Astrocyte (in vitro differentiated cells and primary cell): ENCODE measurements around the gene SENP1. TPM values are rescaled to one million over a fixed set of nuclear protein-coding genes. Genes with fewer than 3 reads are reported as not detected.

Experiments used
- DNase-seq: peaks from one replicate; pipeline ENCODE4 v3.0.0-alpha.2; 2010; ENCODE audit warnings: low read depth
- FAIRE-seq: peaks from 2 replicates; lab custom pipeline; 2011; peaks lifted over from hg19 to GRCh38; lab: Jason Lieb, UNC
- H2AFZ ChIP-seq: 2 replicates; pipeline ENCODE4 v1.6.0; 2012; ENCODE audit warnings: low read depth, low read length, inconsistent platforms
- H3K27ac ChIP-seq: 2 replicates; pipeline ENCODE4 v1.5.1; 2011; ENCODE audit warnings: low read depth, low read length, inconsistent platforms
- H3K27me3 ChIP-seq: 2 replicates; pipeline ENCODE4 v1.6.0; 2011; ENCODE audit warnings: low read length, inconsistent platforms; ENCODE audit not compliant: insufficient read depth
- H3K36me3 ChIP-seq: 2 replicates; pipeline ENCODE4 v1.5.1; 2011; ENCODE audit warnings: low read length, inconsistent platforms; ENCODE audit not compliant: insufficient read depth
- H3K4me1 ChIP-seq: 2 replicates; pipeline ENCODE4 v1.5.1; 2011; ENCODE audit warnings: low read length, inconsistent platforms; ENCODE audit not compliant: insufficient read depth
- H3K4me2 ChIP-seq: 2 replicates; pipeline ENCODE4 v1.6.0; 2012; ENCODE audit warnings: low read length, inconsistent platforms
- H3K4me3 ChIP-seq: 2 replicates; pipeline ENCODE4 v1.5.1; 2011; ENCODE audit warnings: low read depth, mild to moderate bottlenecking, low read length, inconsistent platforms; ENCODE audit not compliant: insufficient read depth
- H3K79me2 ChIP-seq: 2 replicates; pipeline ENCODE4 v1.6.0; 2012; ENCODE audit warnings: mild to moderate bottlenecking, low read length, inconsistent platforms; ENCODE audit not compliant: insufficient read depth
- H3K9ac ChIP-seq: 2 replicates; pipeline ENCODE4 v1.6.0; 2012; ENCODE audit warnings: mild to moderate bottlenecking, low read length, inconsistent platforms
- H3K9me3 ChIP-seq: 2 replicates; pipeline ENCODE4 v1.5.1; 2012; ENCODE audit warnings: low read depth, mild to moderate bottlenecking, low read length, inconsistent platforms; ENCODE audit not compliant: insufficient read depth
- H4K20me1 ChIP-seq: 2 replicates; pipeline ENCODE4 v1.6.0; 2012; ENCODE audit warnings: low read length, inconsistent platforms; ENCODE audit not compliant: insufficient read depth
- H3K27ac Mint-ChIP-seq: one replicate; pipeline ENCODE4 v1.8.0; 2021; ENCODE audit warnings: mild to moderate bottlenecking, mixed read lengths; ENCODE audit not compliant: unreplicated experiment
- H3K27me3 Mint-ChIP-seq: one replicate; pipeline ENCODE4 v1.8.0; 2021; ENCODE audit warnings: low read depth, mixed read lengths; ENCODE audit not compliant: unreplicated experiment
- H3K36me3 Mint-ChIP-seq: one replicate; pipeline ENCODE4 v1.8.0; 2021; ENCODE audit warnings: low read depth, mixed read lengths; ENCODE audit not compliant: unreplicated experiment
- H3K4me1 Mint-ChIP-seq: one replicate; pipeline ENCODE4 v1.8.0; 2021; ENCODE audit warnings: low read depth, mixed read lengths; ENCODE audit not compliant: unreplicated experiment
- H3K4me3 Mint-ChIP-seq: one replicate; pipeline ENCODE4 v1.8.0; 2021; ENCODE audit warnings: mild to moderate bottlenecking, moderate library complexity, mixed read lengths; ENCODE audit not compliant: unreplicated experiment
- H3K9me3 Mint-ChIP-seq: one replicate; pipeline ENCODE4 v1.8.0; 2021; ENCODE audit warnings: mild to moderate bottlenecking, mixed read lengths; ENCODE audit not compliant: unreplicated experiment
- CTCF ChIP-seq: IDR thresholded peaks from 2 replicates; pipeline ENCODE4 v1.5.1; 2011; ENCODE audit warnings: low read depth, mild to moderate bottlenecking, inconsistent platforms, low read length, moderate library complexity; ENCODE audit not compliant: insufficient read depth
- EZH2 ChIP-seq: IDR thresholded peaks from 2 replicates; pipeline ENCODE4 v1.6.1; 2012; ENCODE audit warnings: mild to moderate bottlenecking, low read length, inconsistent platforms; ENCODE audit not compliant: insufficient read depth
- total RNA-seq: library from RNA; stranded (reverse); gene quantifications from 2 replicates; pipeline ENCODE4 v1.2.1, GENCODE V29; 2021

Gene SENP1
- total RNA-seq, 1 donor from 2014 or later: 13.6 TPM

DNA sequence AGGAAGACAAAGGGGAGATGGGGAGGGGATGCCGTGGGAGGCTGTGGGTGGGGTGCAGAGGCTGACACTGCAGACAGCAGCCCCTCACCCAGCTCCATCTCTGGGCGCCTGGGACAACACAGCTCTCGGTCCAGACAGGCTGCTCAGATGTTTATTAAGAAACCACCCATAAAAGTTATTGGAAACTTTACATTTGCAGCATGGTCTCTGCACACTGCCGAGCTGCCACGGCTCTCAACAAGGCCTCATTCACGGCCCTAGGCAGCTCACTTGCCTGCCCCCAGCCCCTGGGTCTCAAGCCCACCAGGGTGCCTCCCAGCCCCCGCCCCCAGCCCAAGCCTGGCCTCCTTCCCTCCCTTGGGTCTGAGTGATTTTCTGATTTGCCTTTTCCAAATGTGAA is 80.6 kb downstream of the SENP1 start:
- Histone ChIP-seq H2AFZ (no peak overlapping the region), H4K20me1 (no peaks in the 10 kb centered on the region), H3K79me2 (no peaks in the 10 kb centered on the region), H3K27ac (no peak overlapping the region), H3K4me2 (no peak overlapping the region), H3K4me3 (no peak overlapping the region), H3K4me1 (no peaks in the 10 kb centered on the region), H3K36me3 (no peaks in the 10 kb centered on the region), H3K27me3 (peaks cover 7% of the 10 kb centered on the region), H3K9me3 (no peaks in the 10 kb centered on the region), H3K9ac (no peak overlapping the region)
- Mint-ChIP-seq H3K36me3 (no peaks in the 10 kb centered on the region), H3K4me1 (peaks cover 19% of the 10 kb centered on the region), H3K27me3 (peaks cover 17% of the 10 kb centered on the region), H3K27ac (no peak overlapping the region), H3K4me3 (no peak overlapping the region), H3K9me3 (no peaks in the 10 kb centered on the region)
- no peak for FAIRE-seq
- no peak for DNase-seq
- no peak for TF ChIP-seq CTCF
- no peak for TF ChIP-seq EZH2

GRCh38 chr12:48024735-48025134 is 81.1 kb downstream of the SENP1 start:
- no peak for FAIRE-seq
- TF ChIP-seq CTCF (no peak), EZH2 (no peak)
- peaks cover 17% of the 10 kb centered on the region for H3K27me3 Mint-ChIP-seq
- no peaks in the 10 kb centered on the region for H3K79me2 ChIP-seq
- H3K4me2 ChIP-seq: no peak overlapping the region
- H3K4me1 ChIP-seq: no peaks in the 10 kb centered on the region
- H2AFZ ChIP-seq: no peak overlapping the region
- no peak for DNase-seq
- H3K36me3 Mint-ChIP-seq: no peaks in the 10 kb centered on the region
- no peaks in the 10 kb centered on the region for H4K20me1 ChIP-seq
- H3K27ac Mint-ChIP-seq: no peak overlapping the region
- H3K4me3 ChIP-seq: no peak overlapping the region
- H3K27ac ChIP-seq: no peak overlapping the region
- H3K4me3 Mint-ChIP-seq: no peak overlapping the region
- no peaks in the 10 kb centered on the region for H3K9me3 ChIP-seq
- H3K9me3 Mint-ChIP-seq: no peaks in the 10 kb centered on the region
- H3K4me1 Mint-ChIP-seq: peaks cover 16% of the 10 kb centered on the region
- H3K9ac ChIP-seq: no peak overlapping the region
- H3K27me3 ChIP-seq: peaks cover 11% of the 10 kb centered on the region
- H3K36me3 ChIP-seq: no peaks in the 10 kb centered on the region

GRCh38 chr12:48023386-48023785 is 82.5 kb downstream of the SENP1 start:
- H3K4me1 ChIP-seq: no peaks in the 10 kb centered on the region
- TF ChIP-seq CTCF: no peak
- no peak for TF ChIP-seq EZH2
- no peak overlapping the region for H2AFZ ChIP-seq
- Mint-ChIP-seq H3K27me3 (peaks cover 25% of the 10 kb centered on the region), H3K27ac (no peak overlapping the region), H3K4me3 (no peak overlapping the region), H3K36me3 (no peaks in the 10 kb centered on the region), H3K4me1 (peaks cover 14% of the 10 kb centered on the region), H3K9me3 (no peaks in the 10 kb centered on the region)
- H3K4me2 ChIP-seq: no peak overlapping the region
- no peaks in the 10 kb centered on the region for H3K9me3 ChIP-seq
- H3K4me3 ChIP-seq: no peak overlapping the region
- FAIRE-seq (no peak), DNase-seq (no peak)
- no peaks in the 10 kb centered on the region for H4K20me1 ChIP-seq
- H3K79me2 ChIP-seq: no peaks in the 10 kb centered on the region
- H3K27ac ChIP-seq: no peak overlapping the region
- H3K36me3 ChIP-seq: no peaks in the 10 kb centered on the region
- peaks cover 17% of the 10 kb centered on the region for H3K27me3 ChIP-seq
- no peak overlapping the region for H3K9ac ChIP-seq
